HCT116 (cell line): ENCODE data around the gene CASP7. TPM values are rescaled to one million over a fixed set of nuclear protein-coding genes. Genes with fewer than 3 reads are reported as not detected.

Experiments
- ATAC-seq: fragments of 200-7000 bp; cut with Tn5 transposase; 2 replicates; pipeline ENCODE4 v1.9.1; 2020; ENCODE audit warnings: mild to moderate bottlenecking, moderate library complexity
- BruUV-seq: library from RNA; stranded (reverse); fragments of 400-500 nt; replicated peaks from 2 replicates; lab custom pipeline; 2021; lab: Mats Ljungman, UMichigan
- CTCF ChIA-PET: fragments of 300-600 bp; sonication (Branson Sonifier 250); formaldehyde crosslinking; loops from one replicate; lab custom pipeline; 2021; ENCODE audit warnings: antibody characterized with exemption; lab: Charles Lee
- POLR2A ChIA-PET: fragments of 300-600, 350-600 bp; sonication (Branson Sonifier 250); formaldehyde crosslinking; loops from one replicate; lab custom pipeline; 2021; ENCODE audit warnings: antibody characterized with exemption; lab: Charles Lee
- RAD21 ChIA-PET, 2 experiments: fragments of 300-600 bp; sonication (Branson Sonifier 250); formaldehyde crosslinking; loops; one replicate each; lab custom pipeline; 2023; ENCODE audit warnings: low total read pairs in 2 of 2; ENCODE audit not compliant: uncharacterized antibody in 2 of 2, unreplicated experiment in 2 of 2, low non-redundant PET in 1 of 2; lab: Charles Lee
- DNase-seq: peaks from one replicate; pipeline ENCODE4 v3.0.0-alpha.2; 2010; ENCODE audit warnings: low read depth, low spot score
- H2AFZ ChIP-seq: fragments of 200-600 bp; shearing (Covaris generic), sonication (generic); 2 replicates; pipeline ENCODE4 v1.6.1; 2017; ENCODE audit warnings: low read depth, mixed run types, mixed read lengths, antibody characterized with exemption, low read length; ENCODE audit not compliant: poor library complexity, severe bottlenecking
- H3K27ac ChIP-seq: 2 replicates; pipeline ENCODE4 v1.5.1; 2012; ENCODE audit warnings: low read depth, low read length
- H3K27me3 ChIP-seq: fragments of 200-600 bp; sonication (generic); 2 replicates; pipeline ENCODE4 v1.6.1; 2016; ENCODE audit warnings: mixed run types, low read length, mixed read lengths; ENCODE audit not compliant: insufficient read depth
- H3K36me3 ChIP-seq, 2 experiments: fragments of 200-500 bp in 1 of 2; fragments of 200-600 bp in 1 of 2; sonication (Bioruptor generic) in 1 of 2; sonication (generic) in 1 of 2; 2 replicates each; pipeline versions ENCODE4 v1.5.1 to v1.6.1; 2014 to 2016; ENCODE audit warnings: low read length in 2 of 2, inconsistent platforms in 1 of 2, mixed read lengths in 1 of 2, mixed run types in 1 of 2; ENCODE audit not compliant: insufficient read depth in 2 of 2, control insufficient read depth in 1 of 2
- H3K4me1 ChIP-seq, 2 experiments: fragments of 200-600 bp in 1 of 2; sonication (generic) in 1 of 2; 2 replicates each; pipeline versions ENCODE4 v1.5.1 to v1.6.1; 2012 to 2017; ENCODE audit warnings: low read length in 2 of 2, inconsistent platforms in 1 of 2, mild to moderate bottlenecking in 1 of 2, mixed read lengths in 1 of 2, mixed run types in 1 of 2, moderate library complexity in 1 of 2; ENCODE audit not compliant: insufficient read depth in 2 of 2, control insufficient read depth in 1 of 2
- H3K4me2 ChIP-seq: fragments of 200-600 bp; sonication (generic); 2 replicates; pipeline ENCODE4 v1.6.1; 2017; ENCODE audit warnings: mixed run types, low read length, mixed read lengths
- H3K4me3 ChIP-seq, 2 experiments: fragments of 200-600 bp in 1 of 2; sonication (generic) in 1 of 2; replicated peaks in 1 of 2; 2 replicates each; pipeline ENCODE4 v1.5.1; 2011 to 2016; ENCODE audit warnings: low read length in 2 of 2, control low read depth in 1 of 2, low read depth in 1 of 2, mild to moderate bottlenecking in 1 of 2, mixed read lengths in 1 of 2, mixed run types in 1 of 2
- H3K79me2 ChIP-seq: fragments of 200-600 bp; sonication (generic); 2 replicates; pipeline ENCODE4 v1.6.1; 2017; ENCODE audit warnings: mild to moderate bottlenecking, mixed run types, low read length, moderate library complexity, mixed read lengths; ENCODE audit not compliant: insufficient read depth
- H3K9ac ChIP-seq: fragments of 200-600 bp; sonication (generic); 2 replicates; pipeline ENCODE4 v1.6.1; 2016; ENCODE audit warnings: low read length, mixed read lengths
- H3K9me2 ChIP-seq: fragments of 200-600 bp; sonication (generic), shearing (Covaris generic); 2 replicates; pipeline ENCODE4 v1.6.1; 2017; ENCODE audit warnings: mixed run types, mild to moderate bottlenecking, moderate library complexity; ENCODE audit not compliant: insufficient read depth
- H3K9me3 ChIP-seq, 2 experiments: fragments of 200-500 bp in 1 of 2; fragments of 200-600 bp in 1 of 2; sonication (Bioruptor generic) in 1 of 2; sonication (generic) in 1 of 2; 2 replicates each; pipeline ENCODE4 v1.6.1; 2014 to 2017; ENCODE audit warnings: low read length in 2 of 2, mixed read lengths in 2 of 2, inconsistent platforms in 1 of 2, low read depth in 1 of 2, mild to moderate bottlenecking in 1 of 2, mixed run types in 1 of 2, moderate library complexity in 1 of 2; ENCODE audit not compliant: control insufficient read depth in 1 of 2, insufficient read depth in 1 of 2
- H4K20me1 ChIP-seq: fragments of 200-600 bp; sonication (generic), shearing (Covaris generic); 2 replicates; pipeline ENCODE4 v1.6.1; 2017; ENCODE audit warnings: mixed run types, mild to moderate bottlenecking, moderate library complexity; ENCODE audit not compliant: insufficient read depth
- CBX3 ChIP-seq: IDR thresholded peaks from 2 replicates; pipeline ENCODE4 v1.6.1; 2012; ENCODE audit warnings: low read depth
- CEBPB ChIP-seq: IDR thresholded peaks from 2 replicates; pipeline ENCODE4 v1.6.1; 2012; ENCODE audit warnings: low read depth
- EGR1 ChIP-seq: IDR thresholded peaks from 2 replicates; pipeline ENCODE4 v1.6.1; 2012; ENCODE audit warnings: low read depth
- ELF1 ChIP-seq: IDR thresholded peaks from 2 replicates; pipeline ENCODE4 v1.6.1; 2012; ENCODE audit warnings: low read depth, borderline replicate concordance
- EZH2 ChIP-seq: fragments of 200-600 bp; sonication (generic); IDR thresholded peaks from 2 replicates; pipeline ENCODE4 v1.6.1; 2017; ENCODE audit warnings: antibody characterized with exemption, mixed run types
- EZH2phosphoT487 ChIP-seq: fragments of 200-600 bp; IDR thresholded peaks from 2 replicates; pipeline ENCODE4 v1.6.1; 2018; ENCODE audit warnings: antibody characterized with exemption, borderline replicate concordance
- FOSL1 ChIP-seq: IDR thresholded peaks from 2 replicates; pipeline ENCODE4 v1.6.1; 2012; ENCODE audit warnings: low read depth
- JUND ChIP-seq: IDR thresholded peaks from 2 replicates; pipeline ENCODE4 v1.6.1; 2012
- POLR2A ChIP-seq: IDR thresholded peaks from 2 replicates; pipeline ENCODE4 v1.7.0; 2011; ENCODE audit warnings: borderline replicate concordance; ENCODE audit not compliant: insufficient read depth, insufficient read length; ENCODE audit errors: extremely low read depth
- RAD21 ChIP-seq: IDR thresholded peaks from 2 replicates; pipeline ENCODE4 v1.6.1; 2012; ENCODE audit warnings: low read depth, mild to moderate bottlenecking
- SP1 ChIP-seq: IDR thresholded peaks from 2 replicates; pipeline ENCODE4 v1.6.1; 2012; ENCODE audit warnings: low read depth
- SRF ChIP-seq: IDR thresholded peaks from 2 replicates; pipeline ENCODE4 v1.6.1; 2012; ENCODE audit warnings: low read depth
- TCF7L2 ChIP-seq: IDR thresholded peaks from 2 replicates; pipeline ENCODE4 v1.7.0; 2011; ENCODE audit warnings: borderline replicate concordance, inconsistent platforms; ENCODE audit not compliant: insufficient read depth, insufficient read length; ENCODE audit errors: extremely low read depth
- YY1 ChIP-seq: IDR thresholded peaks from 2 replicates; pipeline ENCODE4 v1.6.1; 2011; ENCODE audit warnings: low read length, low read depth, moderate library complexity, mild to moderate bottlenecking; ENCODE audit not compliant: insufficient replicate concordance; ENCODE audit errors: extremely low read depth
- ZNF274 ChIP-seq: fragments of 200-500 bp; sonication (Bioruptor generic); IDR thresholded peaks from 2 replicates; pipeline ENCODE4 v1.6.1; 2014; ENCODE audit warnings: mild to moderate bottlenecking, low read depth, low read length, inconsistent platforms
- intact Hi-C: fragments of 100-400 bp; cut with micrococcal nuclease; formaldehyde crosslinking; loops from 2 replicates; pipeline ENCODE4 v1.10.0; 2022
- total RNA-seq: library from RNA; stranded (reverse); gene quantifications from one replicate; pipeline ENCODE4 v1.2.1, GENCODE V29; 2021; ENCODE audit not compliant: unreplicated experiment
- TF ChIP-seq, protein P1 (sequence below), 3 experiments: fragments of 200-600 bp in 1 of 3; sonication (generic) in 1 of 3; IDR thresholded peaks in 2 of 3; conservative IDR thresholded peaks in 1 of 3; 2 replicates each; pipeline ENCODE4 v1.5.1; 2012 to 2017; ENCODE audit warnings: low read depth in 2 of 3, low read length in 2 of 3, antibody characterized with exemption in 1 of 3, borderline replicate concordance in 1 of 3, control low read depth in 1 of 3, mild to moderate bottlenecking in 1 of 3, mixed read lengths in 1 of 3, mixed run types in 1 of 3, moderate library complexity in 1 of 3; ENCODE audit not compliant: insufficient read depth in 1 of 3
- TF ChIP-seq, protein P2 (sequence below): IDR thresholded peaks from 2 replicates; pipeline ENCODE4 v1.6.1; 2012

Gene CASP7
- total RNA-seq, 1 experiment from 2014 or later, result 30.5 TPM

DNA sequence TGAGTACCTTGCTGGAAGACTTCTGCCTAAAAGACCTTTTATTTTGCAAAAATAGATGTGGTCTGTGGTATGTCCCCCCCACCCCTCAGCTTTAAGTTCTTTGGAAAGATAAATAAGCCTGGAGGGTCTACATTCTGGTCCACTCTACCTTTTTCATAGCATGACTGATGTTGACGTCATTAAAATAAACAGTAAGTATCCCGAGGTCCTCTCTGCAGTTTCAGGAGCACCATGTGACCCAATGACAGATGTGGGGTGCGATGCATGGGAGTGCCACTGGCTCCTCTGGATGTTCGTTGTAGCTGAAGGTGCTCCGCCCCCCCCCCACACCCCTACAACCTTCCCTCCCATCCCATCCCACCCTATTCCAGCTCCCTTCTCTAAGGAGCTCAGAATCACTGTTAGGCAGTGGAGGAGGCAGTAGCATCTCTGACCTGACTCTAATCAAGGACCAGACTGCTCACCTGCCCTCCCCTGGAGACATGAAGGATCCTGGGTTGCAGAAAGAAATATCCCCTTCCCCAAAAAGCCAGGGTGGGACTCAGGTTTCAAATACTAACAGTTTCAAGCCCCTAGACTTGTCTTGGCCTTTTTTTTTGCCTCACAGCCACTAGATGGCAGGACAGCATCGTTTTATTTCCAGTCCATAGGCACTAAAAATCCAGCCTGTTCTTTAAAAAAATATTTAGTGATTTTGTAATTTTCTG lies 25.1 kb downstream of the CASP7 start:
- intact Hi-C loops, result loop anchor here (1.0 to 10.0 kb wide), 4 partner anchors 93 to 1420 kb away; no protein-coding TSS in a partner anchor
- DNase-seq (peak; percentile 38), ATAC-seq (peak; percentile 82)
- TF ChIP-seq, protein P1, sequence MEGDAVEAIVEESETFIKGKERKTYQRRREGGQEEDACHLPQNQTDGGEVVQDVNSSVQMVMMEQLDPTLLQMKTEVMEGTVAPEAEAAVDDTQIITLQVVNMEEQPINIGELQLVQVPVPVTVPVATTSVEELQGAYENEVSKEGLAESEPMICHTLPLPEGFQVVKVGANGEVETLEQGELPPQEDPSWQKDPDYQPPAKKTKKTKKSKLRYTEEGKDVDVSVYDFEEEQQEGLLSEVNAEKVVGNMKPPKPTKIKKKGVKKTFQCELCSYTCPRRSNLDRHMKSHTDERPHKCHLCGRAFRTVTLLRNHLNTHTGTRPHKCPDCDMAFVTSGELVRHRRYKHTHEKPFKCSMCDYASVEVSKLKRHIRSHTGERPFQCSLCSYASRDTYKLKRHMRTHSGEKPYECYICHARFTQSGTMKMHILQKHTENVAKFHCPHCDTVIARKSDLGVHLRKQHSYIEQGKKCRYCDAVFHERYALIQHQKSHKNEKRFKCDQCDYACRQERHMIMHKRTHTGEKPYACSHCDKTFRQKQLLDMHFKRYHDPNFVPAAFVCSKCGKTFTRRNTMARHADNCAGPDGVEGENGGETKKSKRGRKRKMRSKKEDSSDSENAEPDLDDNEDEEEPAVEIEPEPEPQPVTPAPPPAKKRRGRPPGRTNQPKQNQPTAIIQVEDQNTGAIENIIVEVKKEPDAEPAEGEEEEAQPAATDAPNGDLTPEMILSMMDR (IDR thresholded peaks at IDR 0.05 in 2 of 3, conservative IDR thresholded peaks at IDR 0.05 in 1 of 3; ENCODE audit: borderline replicate concordance in 1 of 3, insufficient read depth in 1 of 3, low read depth in 2 of 3, low read length in 2 of 3), result peak; percentile 72 to 87 (median 80)
- TF ChIP-seq TCF7L2 (no peak), EGR1 (no peak), RAD21 (peak; percentile 84)
- H3K27me3 ChIP-seq, result no peaks in the 10 kb centered on the region
- no peaks in the 10 kb centered on the region for H3K4me1 ChIP-seq
- H4K20me1 ChIP-seq, result no peaks in the 10 kb centered on the region
- H3K4me2 ChIP-seq, result no peak overlapping the region
- ChIA-PET POLR2A (no interaction called here), CTCF (interaction anchor here (0.5 to 1.0 kb wide), 7 partner anchors 95 to 469 kb away, joined by 3 to 6 read pairs (median 3); partner anchors contain the start of gene CCDC186), RAD21 (no interaction called here)
- no peak overlapping the region for H2AFZ ChIP-seq
- H3K4me3 ChIP-seq, result no peak overlapping the region
- H3K27ac ChIP-seq, result no peak overlapping the region
- peaks cover 0 to 3% of the 10 kb centered on the region in 2 experiments; a peak in 2 of 4 replicates for H3K36me3 ChIP-seq
- no peak overlapping the region for H3K9ac ChIP-seq
- no peaks in the 10 kb centered on the region; the same call in 1 of the 2 replicates for H3K79me2 ChIP-seq
- H3K9me2 ChIP-seq, result no peaks in the 10 kb centered on the region
- no TSS peak for BruUV-seq
- no peaks in the 10 kb centered on the region for H3K9me3 ChIP-seq

DNA sequence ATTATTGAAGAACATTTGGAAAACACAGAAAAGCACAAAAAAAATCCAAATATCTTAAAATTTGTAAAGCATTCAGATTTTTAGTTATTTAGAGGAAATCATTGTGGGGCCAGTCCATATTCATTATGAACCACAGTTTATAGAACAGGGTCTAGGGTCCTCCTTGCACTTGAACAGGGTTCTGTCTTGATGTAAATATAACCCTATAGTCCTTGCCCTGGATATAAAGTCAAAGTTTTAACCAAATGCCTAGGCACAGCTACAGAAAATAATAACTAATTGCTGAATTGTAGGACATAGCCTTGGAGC lies 25.6 kb downstream of the CASP7 start:
- Histone ChIP-seq H3K9me2 (no peaks in the 10 kb centered on the region), H3K27me3 (no peaks in the 10 kb centered on the region), H3K27ac (no peak overlapping the region), H3K79me2 (no peaks in the 10 kb centered on the region; the same call in 1 of the 2 replicates), H3K9me3 (no peaks in the 10 kb centered on the region), H3K4me2 (no peak overlapping the region), H3K9ac (no peak overlapping the region), H3K4me3 (no peak overlapping the region), H4K20me1 (no peaks in the 10 kb centered on the region), H3K4me1 (no peaks in the 10 kb centered on the region), H3K36me3 (no peaks in the 10 kb centered on the region), H2AFZ (no peak overlapping the region)
- ChIA-PET RAD21 (interaction anchor here in 1 of 2 experiments (0.8 kb wide), 1 partner anchor 397 kb away, joined by 6 read pairs; no protein-coding TSS in a partner anchor), CTCF (interaction anchor here (0.6 to 1.0 kb wide), 5 partner anchors 93 to 599 kb away, joined by 3 read pairs; partner anchors contain the start of gene CCDC186), POLR2A (no interaction called here)
- intact Hi-C loops, result loop anchor here (1.0 to 10.0 kb wide), 4 partner anchors 92 to 1420 kb away; no protein-coding TSS in a partner anchor
- DNase-seq (no peak), ATAC-seq (no peak)
- no TSS peak for BruUV-seq
- TF ChIP-seq ZNF274 (no peak), POLR2A (no peak), SP1 (no peak), EZH2phosphoT487 (no peak), EZH2 (no peak), CBX3 (no peak), JUND (no peak), SRF (no peak), CEBPB (no peak), TCF7L2 (no peak), ELF1 (no peak), YY1 (no peak), EGR1 (no peak), FOSL1 (no peak)
- TF ChIP-seq, protein P2, sequence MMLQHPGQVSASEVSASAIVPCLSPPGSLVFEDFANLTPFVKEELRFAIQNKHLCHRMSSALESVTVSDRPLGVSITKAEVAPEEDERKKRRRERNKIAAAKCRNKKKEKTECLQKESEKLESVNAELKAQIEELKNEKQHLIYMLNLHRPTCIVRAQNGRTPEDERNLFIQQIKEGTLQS, result no peak
